ENCODE measurements around the gene GALNT6. TPM values are rescaled to one million over a fixed set of nuclear protein-coding genes. Genes with fewer than 3 reads are reported as not detected.

The GALNT6 gene
- total and polyA plus RNA-seq, 2 donors, result 3.7 to 12.3 TPM

GRCh38 chr12:51326698-51327439 is 64.3 kb downstream of the GALNT6 start:
- Histone ChIP-seq H3K4me3 (ENCODE audit: low read length in 2 of 2) (no peak overlapping the region), H3K27ac (ENCODE audit: low read depth in 1 of 2, low read length in 1 of 2) (peak overlapping the region; percentile 74 to 82), H3K4me1 (ENCODE audit: control insufficient read depth in 2 of 2, insufficient read depth in 2 of 2, low read length in 2 of 2) (peaks cover 44 to 70% of the 10 kb centered on the region in 2 donors), H3K36me3 (ENCODE audit: control insufficient read depth in 2 of 2, insufficient read depth in 2 of 2, low read length in 1 of 2) (no peaks in the 10 kb centered on the region), H3K27me3 (ENCODE audit: control insufficient read depth in 2 of 2, insufficient read depth in 1 of 2, low read length in 1 of 2) (no peaks in the 10 kb centered on the region), H3K9me3 (ENCODE audit: control insufficient read depth in 2 of 2, insufficient read depth in 1 of 2, low read length in 1 of 2) (no peaks in the 10 kb centered on the region)
- peak in 4 of 9 donors; percentile 34 to 70 (median 46) for DNase-seq (ENCODE audit: low read depth in 6 of 9, low spot score in 9 of 9)
- 22% methylated on average over 7 of the region's 7 CpGs for WGBS

- Histone ChIP-seq H3K4me3 (ENCODE audit: low read length in 2 of 2) (no peak overlapping the region), H3K9me3 (ENCODE audit: control insufficient read depth in 2 of 2, insufficient read depth in 1 of 2, low read length in 1 of 2) (no peaks in the 10 kb centered on the region), H3K36me3 (ENCODE audit: control insufficient read depth in 2 of 2, insufficient read depth in 2 of 2, low read length in 1 of 2) (no peaks in the 10 kb centered on the region), H3K27ac (ENCODE audit: low read depth in 1 of 2, low read length in 1 of 2) (no peak overlapping the region), H3K27me3 (ENCODE audit: control insufficient read depth in 2 of 2, insufficient read depth in 1 of 2, low read length in 1 of 2) (no peaks in the 10 kb centered on the region), H3K4me1 (ENCODE audit: control insufficient read depth in 2 of 2, insufficient read depth in 2 of 2, low read length in 2 of 2) (peaks cover 56 to 89% of the 10 kb centered on the region in 2 donors)
- WGBS, result 97% methylated on average over 4 of the region's 4 CpGs
- no peak for DNase-seq (ENCODE audit: low read depth in 6 of 9, low spot score in 9 of 9)
Observed at GRCh38 chr12:51324953-51325352, 66.3 kb downstream of the GALNT6 start.

- DNase-seq (ENCODE audit: low read depth in 6 of 9, low spot score in 9 of 9), result peak in 5 of 9 donors; percentile 48 to 83 (median 64)
- Histone ChIP-seq H3K27me3 (ENCODE audit: control insufficient read depth in 2 of 2, insufficient read depth in 1 of 2, low read length in 1 of 2) (no peaks in the 10 kb centered on the region), H3K4me3 (ENCODE audit: low read length in 2 of 2) (peak within 1 kb of the TSS; percentile 86 to 95), H3K27ac (ENCODE audit: low read depth in 1 of 2, low read length in 1 of 2) (peak within 1 kb of the TSS; percentile 96 to 98), H3K4me1 (ENCODE audit: control insufficient read depth in 2 of 2, insufficient read depth in 2 of 2, low read length in 2 of 2) (peaks cover 51 to 88% of the 10 kb centered on the region in 2 donors), H3K9me3 (ENCODE audit: control insufficient read depth in 2 of 2, insufficient read depth in 1 of 2, low read length in 1 of 2) (no peaks in the 10 kb centered on the region), H3K36me3 (ENCODE audit: control insufficient read depth in 2 of 2, insufficient read depth in 2 of 2, low read length in 1 of 2) (no peaks in the 10 kb centered on the region)
- 49% methylated on average over 60 of the region's 60 CpGs for WGBS
Observed at GRCh38 chr12:51323966-51324895, 67.0 kb downstream of the GALNT6 start, which contains the start of gene BIN2. Gene BIN2, minus strand, starts transcription at chr12:51324174. Its CDS starts 72 bp downstream, at chr12:51324102.

GRCh38 chr12:51323317-51323960 is 67.8 kb downstream of the GALNT6 start:
- Histone ChIP-seq H3K27ac (ENCODE audit: low read depth in 1 of 2, low read length in 1 of 2) (peak overlapping the region; percentile 96 to 98), H3K4me1 (ENCODE audit: control insufficient read depth in 2 of 2, insufficient read depth in 2 of 2, low read length in 2 of 2) (peaks cover 53 to 88% of the 10 kb centered on the region in 2 donors), H3K27me3 (ENCODE audit: control insufficient read depth in 2 of 2, insufficient read depth in 1 of 2, low read length in 1 of 2) (no peaks in the 10 kb centered on the region), H3K36me3 (ENCODE audit: control insufficient read depth in 2 of 2, insufficient read depth in 2 of 2, low read length in 1 of 2) (no peaks in the 10 kb centered on the region), H3K9me3 (ENCODE audit: control insufficient read depth in 2 of 2, insufficient read depth in 1 of 2, low read length in 1 of 2) (no peaks in the 10 kb centered on the region), H3K4me3 (ENCODE audit: low read length in 2 of 2) (peak overlapping the region; percentile 86 to 95)
- 6% methylated on average over 15 of the region's 15 CpGs for WGBS
- DNase-seq (ENCODE audit: low read depth in 6 of 9, low spot score in 9 of 9), result peak in 5 of 9 donors; percentile 30 to 72 (median 47)

- peak in 1 of 9 donors; percentile 40 for DNase-seq (ENCODE audit: low read depth in 6 of 9, low spot score in 9 of 9)
- H3K27ac ChIP-seq (ENCODE audit: low read depth in 1 of 2, low read length in 1 of 2), result peak overlapping the region; percentile 96 to 98
- peak overlapping the region; percentile 86 to 95 for H3K4me3 ChIP-seq (ENCODE audit: low read length in 2 of 2)
- H3K36me3 ChIP-seq (ENCODE audit: control insufficient read depth in 2 of 2, insufficient read depth in 2 of 2, low read length in 1 of 2), result peaks cover 4 to 5% of the 10 kb centered on the region in 2 donors
- no peaks in the 10 kb centered on the region for H3K9me3 ChIP-seq (ENCODE audit: control insufficient read depth in 2 of 2, insufficient read depth in 1 of 2, low read length in 1 of 2)
- 11% methylated on average over 5 of the region's 5 CpGs for WGBS
- H3K27me3 ChIP-seq (ENCODE audit: control insufficient read depth in 2 of 2, insufficient read depth in 1 of 2, low read length in 1 of 2), result no peaks in the 10 kb centered on the region
- H3K4me1 ChIP-seq (ENCODE audit: control insufficient read depth in 2 of 2, insufficient read depth in 2 of 2, low read length in 2 of 2), result peaks cover 52 to 83% of the 10 kb centered on the region in 2 donors
Observed at GRCh38 chr12:51322452-51322851, 68.8 kb downstream of the GALNT6 start.

- no peaks in the 10 kb centered on the region for H3K27me3 ChIP-seq (ENCODE audit: control insufficient read depth in 2 of 2, insufficient read depth in 1 of 2, low read length in 1 of 2)
- no peaks in the 10 kb centered on the region for H3K9me3 ChIP-seq (ENCODE audit: control insufficient read depth in 2 of 2, insufficient read depth in 1 of 2, low read length in 1 of 2)
- H3K27ac ChIP-seq (ENCODE audit: low read depth in 1 of 2, low read length in 1 of 2), result peak overlapping the region; percentile 96 to 98
- peak overlapping the region; percentile 86 to 95 for H3K4me3 ChIP-seq (ENCODE audit: low read length in 2 of 2)
- peaks cover 46 to 78% of the 10 kb centered on the region in 2 donors for H3K4me1 ChIP-seq (ENCODE audit: control insufficient read depth in 2 of 2, insufficient read depth in 2 of 2, low read length in 2 of 2)
- WGBS, result 86% methylated on average over 3 of the region's 3 CpGs
- H3K36me3 ChIP-seq (ENCODE audit: control insufficient read depth in 2 of 2, insufficient read depth in 2 of 2, low read length in 1 of 2), result peaks cover 4 to 5% of the 10 kb centered on the region in 2 donors
- DNase-seq (ENCODE audit: low read depth in 6 of 9, low spot score in 9 of 9), result peak in 1 of 9 donors; percentile 41
Observed at GRCh38 chr12:51321882-51322281, 69.3 kb downstream of the GALNT6 start.

GRCh38 chr12:51320695-51321320 is 70.4 kb downstream of the GALNT6 start:
- H3K4me3 ChIP-seq (ENCODE audit: low read length in 2 of 2), result peak overlapping the region; percentile 31 to 34
- DNase-seq (ENCODE audit: low read depth in 6 of 9, low spot score in 9 of 9), result peak in 4 of 9 donors; percentile 35 to 77 (median 46)
- 12% methylated on average over 3 of the region's 3 CpGs for WGBS

GRCh38 chr12:51320311-51320694 is 70.9 kb downstream of the GALNT6 start:
- Histone ChIP-seq H3K27ac (ENCODE audit: low read depth in 1 of 2, low read length in 1 of 2) (peak overlapping the region; percentile 5 to 96), H3K4me1 (ENCODE audit: control insufficient read depth in 2 of 2, insufficient read depth in 2 of 2, low read length in 2 of 2) (peaks cover 39 to 66% of the 10 kb centered on the region in 2 donors), H3K4me3 (ENCODE audit: low read length in 2 of 2) (peak overlapping the region in 1 of 2 donors; percentile 34), H3K9me3 (ENCODE audit: control insufficient read depth in 2 of 2, insufficient read depth in 1 of 2, low read length in 1 of 2) (no peaks in the 10 kb centered on the region), H3K36me3 (ENCODE audit: control insufficient read depth in 2 of 2, insufficient read depth in 2 of 2, low read length in 1 of 2) (peaks cover 4 to 9% of the 10 kb centered on the region in 2 donors), H3K27me3 (ENCODE audit: control insufficient read depth in 2 of 2, insufficient read depth in 1 of 2, low read length in 1 of 2) (no peaks in the 10 kb centered on the region)
- 89% methylated on average over 4 of the region's 4 CpGs for WGBS
- DNase-seq (ENCODE audit: low read depth in 6 of 9, low spot score in 9 of 9), result no peak

More at GRCh38 chr12:51320695-51321320, 70.4 kb downstream of the GALNT6 start:
- Histone ChIP-seq H3K27me3 (ENCODE audit: control insufficient read depth in 2 of 2, insufficient read depth in 1 of 2, low read length in 1 of 2) (no peaks in the 10 kb centered on the region), H3K4me1 (ENCODE audit: control insufficient read depth in 2 of 2, insufficient read depth in 2 of 2, low read length in 2 of 2) (peaks cover 39 to 67% of the 10 kb centered on the region in 2 donors), H3K27ac (ENCODE audit: low read depth in 1 of 2, low read length in 1 of 2) (peak overlapping the region; percentile 87 to 96), H3K9me3 (ENCODE audit: control insufficient read depth in 2 of 2, insufficient read depth in 1 of 2, low read length in 1 of 2) (no peaks in the 10 kb centered on the region), H3K36me3 (ENCODE audit: control insufficient read depth in 2 of 2, insufficient read depth in 2 of 2, low read length in 1 of 2) (peaks cover 4 to 7% of the 10 kb centered on the region in 2 donors)
